Measurements from ENCODE around the gene PDPN. TPM values are rescaled to one million over a fixed set of nuclear protein-coding genes. Genes with fewer than 3 reads are reported as not detected.

The PDPN gene
- total RNA-seq, 1 donor from 2014 or later: 4.3 TPM

DNA sequence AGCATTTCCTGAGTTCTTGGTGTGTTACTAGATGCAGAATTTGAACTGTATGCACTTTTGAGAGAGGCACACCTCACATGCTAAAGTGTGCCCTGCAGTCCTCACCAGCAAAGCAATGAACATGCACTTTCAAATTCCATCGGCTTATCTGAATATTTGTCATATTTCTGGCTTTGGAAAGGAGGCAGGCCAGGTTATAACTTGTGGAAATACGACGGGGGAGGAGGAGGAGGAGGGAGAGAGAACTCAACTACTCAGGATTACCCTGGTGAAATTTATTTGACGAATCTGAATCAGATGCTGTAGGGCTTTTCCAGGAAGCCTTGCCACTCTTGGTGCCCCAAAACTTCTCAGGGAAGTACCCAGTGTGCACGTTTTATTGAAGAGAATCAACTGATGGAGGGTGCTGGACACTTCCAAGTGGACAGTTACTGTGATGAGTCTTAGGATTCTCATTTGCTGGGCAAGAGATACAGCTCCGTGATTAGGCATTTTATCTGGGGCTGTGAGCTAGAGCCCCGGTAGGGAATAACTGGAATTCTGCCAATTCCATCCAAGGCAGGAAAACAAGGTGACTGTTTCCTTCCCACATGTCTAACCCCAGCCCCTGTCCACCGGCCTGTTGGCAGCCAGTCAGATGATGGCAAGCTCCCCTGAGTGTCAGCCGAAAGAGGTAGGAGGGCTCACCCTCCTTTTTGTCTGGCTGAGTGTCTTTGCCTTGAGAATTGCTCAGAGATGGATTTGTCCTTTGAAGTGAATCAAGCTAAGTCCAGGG, 3.8 kb downstream of the PDPN start:
- Mint-ChIP-seq H3K36me3 (ENCODE audit: low read depth, unreplicated experiment) (peaks cover 4% of the 10 kb centered on the region), H3K27me3 (ENCODE audit: unreplicated experiment) (peaks cover 11% of the 10 kb centered on the region), H3K4me3 (ENCODE audit: unreplicated experiment) (no peak overlapping the region), H3K4me1 (ENCODE audit: unreplicated experiment) (no peaks in the 10 kb centered on the region), H3K27ac (ENCODE audit: unreplicated experiment) (no peak overlapping the region), H3K9me3 (ENCODE audit: unreplicated experiment) (no peaks in the 10 kb centered on the region)
- TF ChIP-seq, protein P1, sequence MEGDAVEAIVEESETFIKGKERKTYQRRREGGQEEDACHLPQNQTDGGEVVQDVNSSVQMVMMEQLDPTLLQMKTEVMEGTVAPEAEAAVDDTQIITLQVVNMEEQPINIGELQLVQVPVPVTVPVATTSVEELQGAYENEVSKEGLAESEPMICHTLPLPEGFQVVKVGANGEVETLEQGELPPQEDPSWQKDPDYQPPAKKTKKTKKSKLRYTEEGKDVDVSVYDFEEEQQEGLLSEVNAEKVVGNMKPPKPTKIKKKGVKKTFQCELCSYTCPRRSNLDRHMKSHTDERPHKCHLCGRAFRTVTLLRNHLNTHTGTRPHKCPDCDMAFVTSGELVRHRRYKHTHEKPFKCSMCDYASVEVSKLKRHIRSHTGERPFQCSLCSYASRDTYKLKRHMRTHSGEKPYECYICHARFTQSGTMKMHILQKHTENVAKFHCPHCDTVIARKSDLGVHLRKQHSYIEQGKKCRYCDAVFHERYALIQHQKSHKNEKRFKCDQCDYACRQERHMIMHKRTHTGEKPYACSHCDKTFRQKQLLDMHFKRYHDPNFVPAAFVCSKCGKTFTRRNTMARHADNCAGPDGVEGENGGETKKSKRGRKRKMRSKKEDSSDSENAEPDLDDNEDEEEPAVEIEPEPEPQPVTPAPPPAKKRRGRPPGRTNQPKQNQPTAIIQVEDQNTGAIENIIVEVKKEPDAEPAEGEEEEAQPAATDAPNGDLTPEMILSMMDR (IDR thresholded peaks at IDR 0.05; ENCODE audit: unreplicated experiment): no peak
- no peak for DNase-seq (ENCODE audit: low spot score)

DNA sequence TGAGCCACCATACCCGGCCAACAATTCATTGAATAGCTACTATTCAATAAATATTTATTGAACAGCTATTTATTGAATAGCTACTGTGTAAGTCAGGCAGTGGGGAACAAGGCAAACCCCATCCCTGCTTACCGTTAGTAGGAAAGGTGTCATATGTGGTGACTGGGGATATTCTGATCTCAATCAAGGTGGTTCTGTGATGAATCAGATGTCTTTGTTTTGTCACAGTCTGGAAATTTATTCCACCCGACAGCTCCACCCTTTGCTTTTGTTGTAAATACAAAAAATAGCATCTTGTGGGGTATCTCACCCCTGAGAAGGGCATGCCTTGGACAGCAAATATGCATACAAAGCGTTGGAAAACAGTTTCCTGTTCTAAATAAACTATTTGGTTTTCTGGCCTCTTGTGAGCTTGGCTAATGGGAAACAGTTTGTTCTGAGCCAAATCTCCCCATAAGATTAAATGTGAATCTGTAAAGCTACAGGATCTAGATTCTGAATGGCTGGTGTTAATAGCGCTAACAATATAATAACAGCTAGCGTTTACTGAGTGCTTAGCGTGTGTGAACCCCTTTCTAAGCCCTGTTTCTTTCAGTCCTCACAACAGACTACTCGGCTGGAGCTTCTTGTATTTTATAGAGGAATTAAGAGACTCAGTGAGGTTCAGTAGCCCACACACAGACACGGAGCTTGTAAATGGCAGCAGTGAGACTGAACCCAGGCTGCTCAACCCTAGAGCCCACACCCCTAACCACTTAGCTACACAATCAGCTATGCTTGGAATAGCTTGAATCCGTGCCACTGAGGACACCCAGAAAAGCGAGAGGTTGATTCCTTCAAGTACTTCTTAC, 5.5 kb downstream of the PDPN start:
- Mint-ChIP-seq H3K9me3 (ENCODE audit: unreplicated experiment) (no peaks in the 10 kb centered on the region), H3K27me3 (ENCODE audit: unreplicated experiment) (peaks cover 4% of the 10 kb centered on the region), H3K4me1 (ENCODE audit: unreplicated experiment) (peaks cover 4% of the 10 kb centered on the region), H3K36me3 (ENCODE audit: low read depth, unreplicated experiment) (peaks cover 4% of the 10 kb centered on the region), H3K4me3 (ENCODE audit: unreplicated experiment) (no peak overlapping the region), H3K27ac (ENCODE audit: unreplicated experiment) (no peak overlapping the region)
- TF ChIP-seq, protein P1 (IDR thresholded peaks at IDR 0.05; ENCODE audit: unreplicated experiment): no peak
- DNase-seq (ENCODE audit: low spot score): no peak

DNA sequence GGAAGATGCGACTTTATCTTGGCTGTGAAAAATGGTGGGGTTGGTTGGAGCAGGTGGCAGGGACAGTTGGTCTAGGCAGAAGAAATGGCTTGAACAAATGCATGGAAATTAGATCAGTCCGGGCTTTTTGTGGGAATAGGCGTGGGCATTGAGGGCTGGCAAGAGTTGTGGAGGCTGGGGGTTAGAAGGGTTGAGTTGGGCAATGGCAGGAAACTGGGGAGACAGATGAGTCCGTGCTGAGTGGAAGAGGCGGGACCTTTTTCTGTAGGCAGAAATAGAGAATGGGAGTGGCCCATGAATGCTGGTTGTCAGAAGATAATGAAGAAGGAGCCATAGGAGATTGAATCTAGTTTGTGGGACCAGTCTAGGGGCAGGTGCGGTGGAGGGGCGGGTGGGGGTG, 6.9 kb downstream of the PDPN start:
- Mint-ChIP-seq H3K36me3 (ENCODE audit: low read depth, unreplicated experiment) (peaks cover 4% of the 10 kb centered on the region), H3K4me1 (ENCODE audit: unreplicated experiment) (peaks cover 4% of the 10 kb centered on the region), H3K9me3 (ENCODE audit: unreplicated experiment) (no peaks in the 10 kb centered on the region), H3K27me3 (ENCODE audit: unreplicated experiment) (peaks cover 4% of the 10 kb centered on the region), H3K27ac (ENCODE audit: unreplicated experiment) (no peak overlapping the region), H3K4me3 (ENCODE audit: unreplicated experiment) (no peak overlapping the region)
- TF ChIP-seq, protein P1 (IDR thresholded peaks at IDR 0.05; ENCODE audit: unreplicated experiment): no peak
- DNase-seq (ENCODE audit: low spot score): no peak

DNA sequence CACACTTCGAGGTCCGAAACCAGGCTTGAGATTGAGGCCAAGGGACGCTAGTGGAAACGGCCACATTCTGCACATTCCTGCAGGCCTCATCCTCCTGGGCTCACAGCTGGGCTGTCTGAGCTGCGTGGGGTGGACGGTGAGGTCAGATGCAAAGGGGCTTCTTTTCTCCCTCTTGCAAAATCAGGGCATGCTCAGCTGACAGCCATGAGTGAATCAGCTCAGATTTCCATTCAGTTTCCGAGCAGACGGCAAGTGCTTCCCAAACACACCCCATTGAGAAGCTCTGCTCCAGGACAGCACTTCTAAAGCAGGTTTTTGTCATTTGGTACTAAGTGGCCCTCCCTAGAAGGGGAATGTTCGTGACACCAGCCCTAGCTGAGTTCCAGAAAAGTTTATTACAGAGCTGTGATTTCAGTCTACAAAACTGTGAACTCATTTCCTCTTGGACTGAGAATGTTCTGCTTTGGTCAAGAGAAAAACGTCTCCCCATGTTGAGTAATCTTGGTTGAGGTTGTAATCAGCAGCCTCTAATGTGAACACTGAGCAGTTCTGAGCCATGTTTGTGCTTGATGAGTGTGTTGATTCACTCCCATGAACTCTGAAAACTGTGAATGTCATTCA, 10.0 kb downstream of the PDPN start:
- H3K9me3 Mint-ChIP-seq (ENCODE audit: unreplicated experiment): no peaks in the 10 kb centered on the region
- DNase-seq (ENCODE audit: low spot score): no peak
- peaks cover 4% of the 10 kb centered on the region for H3K27me3 Mint-ChIP-seq (ENCODE audit: unreplicated experiment)
- TF ChIP-seq, protein P1 (IDR thresholded peaks at IDR 0.05; ENCODE audit: unreplicated experiment): no peak
- no peak overlapping the region for H3K4me3 Mint-ChIP-seq (ENCODE audit: unreplicated experiment)
- peaks cover 4% of the 10 kb centered on the region for H3K4me1 Mint-ChIP-seq (ENCODE audit: unreplicated experiment)
- peaks cover 4% of the 10 kb centered on the region for H3K36me3 Mint-ChIP-seq (ENCODE audit: low read depth, unreplicated experiment)
- no peak overlapping the region for H3K27ac Mint-ChIP-seq (ENCODE audit: unreplicated experiment)

All from endothelial cell (in vitro differentiated cells).